Kidney capillary endothelial cell (primary cell): ENCODE data around the gene DTX3.
"Not testable (repeated sequence)": the region's sequence is repeated elsewhere in the genome, so short reads cannot be mapped to it uniquely, and the experiment has no call there.

Source experiments
- DNase-seq: peaks from one replicate; pipeline ENCODE4 v3.0.0-alpha.2; 2018; ENCODE audit warnings: low spot score

The DTX3 gene, protein sequence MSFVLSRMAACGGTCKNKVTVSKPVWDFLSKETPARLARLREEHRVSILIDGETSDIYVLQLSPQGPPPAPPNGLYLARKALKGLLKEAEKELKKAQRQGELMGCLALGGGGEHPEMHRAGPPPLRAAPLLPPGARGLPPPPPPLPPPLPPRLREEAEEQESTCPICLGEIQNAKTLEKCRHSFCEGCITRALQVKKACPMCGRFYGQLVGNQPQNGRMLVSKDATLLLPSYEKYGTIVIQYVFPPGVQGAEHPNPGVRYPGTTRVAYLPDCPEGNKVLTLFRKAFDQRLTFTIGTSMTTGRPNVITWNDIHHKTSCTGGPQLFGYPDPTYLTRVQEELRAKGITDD

DNA sequence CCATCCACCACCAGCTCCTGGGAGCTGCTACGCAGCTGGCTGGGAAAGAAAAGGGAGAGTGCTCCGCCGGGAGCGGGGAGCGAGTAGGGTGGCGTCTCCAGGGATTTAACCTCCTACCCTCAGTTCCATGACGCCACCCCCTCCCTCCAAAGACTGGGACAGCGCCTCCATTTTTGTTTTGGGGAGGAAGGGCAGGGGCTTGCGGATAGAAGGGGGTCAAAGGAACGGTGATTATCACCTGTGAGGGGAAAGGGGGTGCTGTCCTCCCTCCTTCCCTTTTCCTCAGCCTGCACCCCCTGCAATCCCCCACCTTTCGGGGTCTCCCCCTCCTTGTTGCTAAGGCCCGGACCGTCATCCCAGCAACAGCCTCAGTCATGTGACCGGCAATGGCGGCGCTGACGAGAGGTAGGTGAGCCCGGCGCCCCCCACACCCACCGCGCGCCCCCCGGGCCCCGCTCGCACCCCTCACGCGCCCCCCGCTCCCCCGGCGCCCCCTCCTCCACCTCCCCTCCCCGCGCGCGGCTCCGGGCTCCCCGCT lies at the start of gene DTX3:
Gene DTX3 (plus strand): TSS at position 371 of the 538 bp plus-strand sequence. CDS start 1,694 bp downstream, outside the sequence.
- no peak for DNase-seq

DNA sequence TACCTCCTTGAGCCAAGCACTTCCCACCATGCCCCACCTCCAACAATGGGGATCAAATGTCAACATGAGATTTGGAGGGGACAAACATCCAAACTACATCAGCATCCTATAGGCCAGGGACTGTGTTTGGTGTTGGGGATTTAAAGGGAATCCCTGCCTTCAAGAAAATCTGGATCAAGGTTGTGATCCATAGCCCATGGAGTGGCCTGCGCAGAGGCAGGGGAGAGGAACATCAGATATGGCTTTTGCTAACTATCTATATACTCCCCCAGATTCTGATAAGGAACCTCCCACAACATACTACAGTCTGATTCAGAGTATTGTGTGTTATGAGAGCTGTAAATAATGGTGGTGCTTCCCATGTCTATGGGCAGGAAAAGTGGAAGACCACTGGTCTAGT lies 49.7 kb upstream of the DTX3 start:
- no peak for DNase-seq

DNA sequence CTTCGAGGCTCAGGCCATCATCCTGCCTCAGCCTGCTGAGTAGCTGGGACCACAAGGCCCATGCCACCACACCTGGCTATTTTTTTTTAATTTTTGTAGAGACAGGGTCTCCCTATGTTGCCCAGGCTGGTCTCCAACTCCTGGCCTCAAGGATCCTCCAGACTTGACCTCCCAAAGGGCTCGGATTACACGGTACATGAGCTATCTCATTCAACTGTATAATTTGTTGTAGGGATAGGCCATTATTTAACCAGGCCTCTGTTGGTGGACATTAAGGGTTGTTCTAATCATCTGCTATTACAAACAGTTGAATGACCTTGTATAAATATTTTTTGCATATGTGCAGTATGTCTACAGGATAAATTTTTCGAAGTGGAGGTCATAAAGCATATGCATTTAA lies 45.8 kb upstream of the DTX3 start:
- no peak for DNase-seq

DNA sequence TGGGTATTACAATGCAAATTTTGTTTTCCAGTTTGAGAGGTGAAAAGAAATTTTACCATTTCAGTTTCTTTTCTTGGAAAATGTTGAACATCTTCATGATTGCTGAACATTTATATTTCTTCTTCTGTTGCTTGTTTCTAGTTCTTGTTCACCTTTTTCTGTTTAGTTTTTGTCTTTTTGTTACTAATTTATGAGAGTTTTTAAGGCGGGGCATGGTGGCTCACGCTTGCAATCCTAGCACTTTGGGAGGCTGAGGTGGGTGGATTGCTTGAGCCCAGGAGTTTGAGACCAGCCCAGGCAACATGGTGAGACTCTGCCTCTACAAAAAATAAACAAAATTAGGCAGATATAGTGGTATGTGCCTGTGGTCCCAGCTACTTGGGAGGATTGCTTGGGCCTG lies 44.1 kb upstream of the DTX3 start:
- no peak for DNase-seq

DNA sequence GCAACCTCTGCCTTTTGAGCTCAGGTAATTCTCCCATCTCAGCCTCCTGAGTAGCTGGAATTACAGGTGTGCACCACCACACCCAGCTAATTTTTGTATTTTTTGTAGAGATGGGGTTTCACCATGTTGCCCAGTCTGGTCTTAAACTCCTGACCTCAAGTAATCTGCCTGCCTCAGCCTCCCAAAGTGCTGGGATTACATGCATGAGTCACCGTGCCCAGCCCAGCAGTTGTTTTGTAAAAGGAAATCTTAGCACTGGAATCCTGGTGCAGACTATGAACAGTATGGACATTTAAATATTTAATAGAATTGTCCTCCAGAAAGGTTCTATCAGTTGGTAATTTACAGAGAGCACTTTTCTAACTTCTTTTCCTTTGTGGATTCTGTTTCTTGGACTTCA lies 43.5 kb upstream of the DTX3 start:
- DNase-seq, result not testable (repeated sequence)

DNA sequence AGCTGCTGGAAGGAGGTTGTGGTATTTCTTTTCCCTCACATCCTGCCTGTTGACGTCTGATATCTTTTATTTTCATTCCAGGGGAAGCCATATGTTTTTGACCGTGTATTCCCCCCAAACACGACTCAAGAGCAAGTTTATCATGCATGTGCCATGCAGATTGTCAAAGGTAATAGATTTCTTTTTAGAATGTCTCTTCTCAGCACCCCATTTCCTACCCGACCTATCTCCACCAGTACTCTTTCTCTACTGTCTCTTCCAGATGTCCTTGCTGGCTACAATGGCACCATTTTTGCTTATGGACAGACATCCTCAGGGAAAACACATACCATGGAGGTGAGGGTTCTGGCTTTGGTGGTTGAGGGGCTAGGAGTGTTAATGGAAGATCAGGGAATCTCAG lies 41.3 kb upstream of the DTX3 start:
- no peak for DNase-seq

DNA sequence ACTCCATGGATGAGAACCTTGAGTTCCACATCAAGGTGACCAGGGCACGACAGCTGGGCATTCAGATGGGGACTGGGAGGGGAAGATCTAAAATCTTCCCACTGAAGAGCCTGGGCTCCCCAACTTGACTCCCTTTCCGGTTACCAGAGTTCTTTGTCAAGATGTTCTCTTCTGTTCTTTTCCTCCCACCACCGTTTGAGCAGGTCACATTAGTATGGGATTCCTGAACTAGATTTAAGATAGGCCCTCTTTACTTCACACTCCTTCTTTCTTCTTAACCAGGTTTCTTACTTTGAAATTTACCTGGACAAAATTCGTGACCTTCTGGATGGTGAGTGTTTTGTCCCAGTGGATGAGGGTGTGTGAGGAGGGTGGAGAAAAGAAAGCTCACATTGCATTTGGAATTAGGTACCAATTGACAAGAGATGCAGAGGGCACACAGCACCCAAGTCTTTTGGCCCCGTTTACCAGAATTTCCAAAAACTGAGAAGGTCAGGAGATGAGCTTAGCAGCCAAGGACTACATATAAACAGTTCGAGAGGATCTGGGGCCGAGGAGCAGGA lies 40.4 kb upstream of the DTX3 start:
- DNase-seq, result no peak

DNA sequence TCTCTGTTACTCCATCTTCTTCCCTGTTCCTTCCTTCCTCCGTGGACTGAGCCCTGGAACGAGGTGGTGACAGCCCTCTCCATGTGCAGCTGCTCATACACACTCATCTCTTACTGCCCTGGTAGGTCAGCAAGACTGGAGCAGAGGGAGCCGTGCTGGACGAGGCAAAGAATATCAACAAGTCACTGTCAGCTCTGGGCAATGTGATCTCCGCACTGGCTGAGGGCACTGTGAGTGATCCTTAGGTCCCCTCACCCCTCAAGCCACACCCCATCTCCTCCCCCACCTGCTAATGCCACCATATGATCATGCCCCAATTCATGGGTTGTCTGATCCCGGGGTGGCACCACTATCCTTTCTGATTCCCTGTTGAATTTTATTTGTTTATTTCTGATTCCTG lies 35.8 kb upstream of the DTX3 start:
- no peak for DNase-seq

DNA sequence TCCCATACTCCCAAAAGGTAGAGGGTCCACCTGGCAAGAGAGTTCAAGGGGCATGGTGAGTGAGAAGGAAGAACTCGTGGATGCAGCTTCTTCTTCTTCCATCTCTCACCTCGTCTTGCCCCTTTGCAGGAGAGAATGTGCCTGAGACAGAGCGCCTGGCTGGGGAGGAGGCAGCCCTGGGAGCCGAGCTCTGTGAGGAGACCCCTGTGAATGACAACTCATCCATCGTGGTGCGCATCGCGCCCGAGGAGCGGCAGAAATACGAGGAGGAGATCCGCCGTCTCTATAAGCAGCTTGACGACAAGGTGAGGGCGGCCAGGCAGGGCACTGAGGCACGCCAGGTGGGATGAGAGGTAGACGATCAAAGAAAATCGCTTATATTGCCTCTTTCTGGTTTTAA lies 34.8 kb upstream of the DTX3 start:
- DNase-seq, result no peak

DNA sequence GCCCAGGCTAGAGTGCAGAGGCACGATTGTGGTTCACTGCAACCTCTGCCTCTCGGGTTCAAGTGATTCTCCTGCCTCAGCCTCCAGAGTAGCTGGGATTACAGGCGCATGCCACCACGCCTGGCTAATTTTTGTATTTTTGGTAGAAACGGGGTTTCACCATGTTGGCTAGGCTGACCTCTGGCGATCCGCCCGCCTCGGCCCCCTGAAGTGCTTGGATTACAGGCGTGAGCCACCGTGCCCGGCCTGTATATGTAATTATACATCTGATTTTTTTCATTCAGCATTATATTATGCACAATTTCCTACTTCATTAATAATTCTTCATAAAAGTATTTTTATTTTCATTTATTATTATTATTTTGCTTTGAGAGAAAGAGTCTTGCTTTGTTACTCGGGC lies 34.2 kb upstream of the DTX3 start:
- not testable (repeated sequence) for DNase-seq

DNA sequence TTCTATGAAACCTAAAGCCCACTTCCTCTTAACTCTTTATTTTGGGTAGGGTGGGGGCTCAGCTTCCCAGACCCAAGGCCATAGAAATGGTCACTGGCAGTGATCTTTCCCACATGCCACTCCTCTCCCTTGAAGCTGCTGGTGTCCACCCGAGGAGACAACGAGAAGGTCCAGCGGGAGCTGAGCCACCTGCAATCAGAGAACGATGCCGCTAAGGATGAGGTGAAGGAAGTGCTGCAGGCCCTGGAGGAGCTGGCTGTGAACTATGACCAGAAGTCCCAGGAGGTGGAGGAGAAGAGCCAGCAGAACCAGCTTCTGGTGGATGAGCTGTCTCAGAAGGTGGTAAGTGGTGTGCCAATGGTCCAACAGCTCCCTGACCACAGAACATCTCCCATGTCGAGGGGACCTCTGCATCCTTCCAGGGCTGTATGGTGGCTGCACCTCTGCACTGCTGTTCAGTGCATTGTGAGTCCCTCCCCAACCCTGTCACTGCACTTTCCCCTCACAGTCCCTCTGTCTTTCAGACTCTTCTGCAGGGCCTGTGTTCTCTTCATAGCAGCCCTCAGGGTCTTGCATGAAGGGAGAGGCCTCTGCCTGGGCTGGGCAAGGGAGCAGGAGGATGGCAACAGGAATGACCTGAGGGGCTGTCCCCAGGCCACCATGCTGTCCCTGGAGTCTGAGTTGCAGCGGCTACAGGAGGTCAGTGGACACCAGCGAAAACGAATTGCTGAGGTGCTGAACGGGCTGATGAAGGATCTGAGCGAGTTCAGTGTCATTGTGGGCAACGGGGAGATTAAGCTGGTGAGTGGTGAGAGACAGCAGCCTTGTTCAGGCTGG lies 32.5 kb upstream of the DTX3 start:
- no peak for DNase-seq

DNA sequence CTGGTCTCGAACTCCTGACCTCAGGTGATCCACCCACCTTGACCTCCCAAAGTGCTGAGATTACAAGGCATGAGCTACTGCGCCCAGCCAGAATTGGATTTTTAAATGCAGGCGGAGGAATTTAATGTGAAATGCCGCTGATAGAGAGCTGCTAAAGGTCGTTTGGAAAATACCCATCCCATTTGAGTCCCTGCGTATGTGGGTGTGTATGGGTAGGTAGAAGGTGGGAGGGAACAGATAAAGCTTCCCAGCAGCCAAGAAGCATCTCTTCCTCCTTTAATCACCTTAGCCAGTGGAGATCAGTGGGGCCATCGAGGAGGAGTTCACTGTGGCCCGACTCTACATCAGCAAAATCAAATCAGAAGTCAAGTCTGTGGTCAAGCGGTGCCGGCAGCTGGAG lies 29.8 kb upstream of the DTX3 start:
- no peak for DNase-seq

DNA sequence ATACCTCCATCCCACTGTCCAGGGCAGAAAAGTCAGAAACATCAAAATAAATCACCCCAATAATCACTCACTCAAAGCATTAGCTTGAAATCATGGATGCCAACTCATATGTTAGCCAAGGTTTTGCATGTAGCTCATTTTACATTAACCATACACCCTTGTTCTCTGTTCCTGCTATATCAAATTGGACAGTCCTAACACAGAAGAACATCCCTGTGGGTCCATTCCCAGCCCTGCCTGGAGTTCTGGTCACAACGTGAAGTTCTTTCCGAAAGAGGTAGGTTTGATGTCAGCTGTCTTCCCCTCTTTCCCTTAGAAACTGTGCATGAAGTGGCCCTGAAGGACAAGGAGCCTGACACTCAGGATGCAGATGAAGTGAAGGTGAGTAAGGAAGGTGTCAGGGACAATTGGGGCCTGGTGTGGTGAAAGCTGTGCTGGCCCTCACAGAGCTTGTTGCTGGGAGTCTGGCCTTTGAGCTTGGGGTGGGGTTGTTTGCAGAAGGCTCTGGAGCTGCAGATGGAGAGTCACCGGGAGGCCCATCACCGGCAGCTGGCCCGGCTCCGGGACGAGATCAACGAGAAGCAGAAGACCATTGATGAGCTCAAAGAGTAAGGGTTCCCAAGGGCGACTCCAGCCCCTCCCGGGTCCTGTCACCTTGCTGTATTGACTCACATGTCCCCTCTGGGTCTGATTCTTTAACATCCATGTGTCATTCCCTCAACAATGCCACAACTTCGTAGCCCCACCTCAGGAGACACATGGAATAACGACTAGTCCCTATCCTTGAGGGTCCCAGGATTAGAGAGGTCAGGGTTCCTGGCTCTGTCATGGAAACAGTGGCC lies 28.6 kb upstream of the DTX3 start:
- DNase-seq, result no peak

DNA sequence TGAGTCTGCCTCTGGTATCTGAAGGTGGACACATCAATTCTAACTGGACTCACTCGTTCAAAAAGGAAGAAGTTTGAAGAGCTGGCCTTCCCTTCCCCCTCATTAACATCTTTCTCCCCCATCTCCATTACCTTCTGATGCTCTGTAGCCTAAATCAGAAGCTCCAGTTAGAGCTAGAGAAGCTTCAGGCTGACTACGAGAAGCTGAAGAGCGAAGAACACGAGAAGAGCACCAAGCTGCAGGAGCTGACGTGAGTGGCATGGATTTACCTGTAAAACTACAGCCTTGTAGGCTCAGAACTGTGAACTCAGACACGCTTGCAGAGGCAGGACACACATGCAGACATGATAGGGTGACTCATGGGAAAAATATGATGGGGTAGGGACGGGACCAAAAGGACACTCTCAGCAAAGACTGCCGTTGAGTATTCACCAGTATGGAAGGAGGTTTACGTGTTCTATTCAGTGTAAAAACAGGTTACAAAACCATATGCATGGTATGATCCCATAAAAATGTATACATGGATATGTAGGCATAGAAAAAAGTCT lies 27.9 kb upstream of the DTX3 start:
- no peak for DNase-seq

DNA sequence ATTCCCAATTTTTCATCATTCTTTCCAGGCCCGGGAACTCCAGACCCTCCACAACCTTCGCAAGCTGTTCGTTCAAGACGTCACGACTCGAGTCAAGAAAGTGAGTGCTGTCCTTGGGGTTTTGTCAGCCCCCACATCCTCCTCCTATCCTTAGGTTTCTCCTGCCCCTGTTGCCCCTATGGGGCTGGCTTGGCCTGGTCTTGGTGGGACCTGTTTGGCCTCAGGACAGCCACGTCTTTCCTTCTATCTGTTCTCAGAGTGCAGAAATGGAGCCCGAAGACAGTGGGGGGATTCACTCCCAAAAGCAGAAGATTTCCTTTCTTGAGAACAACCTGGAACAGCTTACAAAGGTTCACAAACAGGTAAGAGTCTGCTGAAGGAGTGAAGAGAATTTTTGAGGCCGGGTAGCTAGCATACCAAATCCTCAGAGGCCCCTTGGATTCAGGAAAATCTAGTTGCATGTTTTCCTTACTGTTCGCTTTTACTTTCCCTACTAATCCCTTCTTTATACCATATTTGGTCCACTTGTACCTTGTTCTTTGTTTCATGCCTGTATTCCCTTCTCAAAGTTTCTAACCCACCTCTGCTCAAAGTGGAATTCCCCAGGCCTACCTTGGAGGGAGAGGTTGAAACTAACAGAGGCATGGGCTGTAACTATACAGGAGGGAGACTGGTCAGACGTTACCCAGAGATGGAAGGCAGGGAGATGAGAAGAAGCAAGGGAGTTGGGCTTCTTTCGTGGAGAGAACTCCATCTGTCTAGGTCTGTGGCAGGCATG lies 26.5 kb upstream of the DTX3 start:
- no peak for DNase-seq

DNA sequence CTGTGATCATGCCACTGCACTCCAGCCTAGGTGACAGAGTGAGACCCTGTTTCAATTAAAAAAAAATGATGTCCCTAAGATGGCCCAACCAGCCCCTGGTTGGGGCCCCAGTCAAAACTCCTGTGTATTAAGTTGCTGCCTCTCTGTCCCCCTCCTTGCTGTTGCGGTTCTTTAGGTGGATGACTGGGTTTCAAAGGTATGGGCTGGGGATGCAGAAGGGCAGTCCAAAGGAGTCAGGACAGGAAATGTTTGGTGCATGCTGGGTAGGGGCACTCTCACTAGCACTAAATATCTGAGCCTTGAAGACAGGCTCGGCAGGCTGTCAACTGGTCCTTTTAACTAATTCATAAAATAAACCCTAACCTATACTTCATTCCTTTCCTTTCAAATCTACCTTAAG lies 25.6 kb upstream of the DTX3 start:
- DNase-seq, result no peak

DNA sequence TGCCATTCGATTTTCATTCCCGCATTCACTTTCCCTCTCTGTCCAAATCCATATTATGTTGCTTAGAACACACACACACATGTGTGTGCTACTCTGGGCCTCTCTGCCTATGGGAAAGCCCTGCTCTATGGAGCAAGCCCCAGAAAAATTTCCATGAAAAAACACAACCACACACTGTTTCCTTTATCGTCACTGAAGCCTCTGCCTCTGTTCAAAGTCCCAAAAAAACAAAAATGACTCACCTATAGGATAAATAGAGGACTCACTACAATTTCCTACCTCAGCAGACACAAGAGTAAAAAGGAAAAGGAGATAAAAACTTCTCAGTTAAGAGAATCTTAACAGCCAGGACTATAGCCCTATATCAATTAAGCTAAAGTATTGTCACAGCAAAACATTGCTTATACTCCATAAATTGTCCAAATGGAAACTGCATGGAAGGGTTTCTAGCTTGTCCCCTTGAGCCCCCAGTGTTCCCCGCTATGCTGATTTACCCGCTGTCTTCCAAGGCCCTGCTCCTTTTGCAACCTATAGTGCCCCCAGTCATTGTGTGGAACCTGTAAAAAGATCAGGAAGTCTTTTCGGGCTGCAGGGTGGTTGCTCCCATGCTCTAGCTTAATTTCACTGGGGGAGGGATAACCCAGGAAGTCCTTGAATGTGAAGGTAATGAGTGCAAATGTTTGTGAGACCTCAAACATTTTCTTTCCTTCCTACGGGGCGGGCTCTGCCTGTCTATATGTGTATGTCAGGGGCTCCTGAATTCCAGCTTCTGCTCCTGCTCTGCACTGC lies 24.8 kb upstream of the DTX3 start:
- DNase-seq, result no peak

DNA sequence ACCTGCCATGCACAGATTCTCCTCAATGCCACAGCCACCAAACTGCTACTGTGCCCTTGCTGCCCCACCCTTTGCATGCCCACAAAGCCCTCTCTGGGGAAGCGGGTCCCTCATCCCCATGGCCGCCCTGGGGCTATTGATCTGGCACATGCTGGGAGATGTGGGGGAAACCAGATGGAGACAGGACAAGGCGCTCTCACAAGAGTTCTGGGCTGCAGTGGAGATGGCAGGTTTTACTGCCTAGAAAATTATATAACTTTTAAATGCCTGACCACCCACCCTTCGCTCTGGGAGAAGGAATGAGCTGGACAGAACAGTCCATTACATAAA lies 24.2 kb upstream of the DTX3 start:
- DNase-seq, result no peak

DNA sequence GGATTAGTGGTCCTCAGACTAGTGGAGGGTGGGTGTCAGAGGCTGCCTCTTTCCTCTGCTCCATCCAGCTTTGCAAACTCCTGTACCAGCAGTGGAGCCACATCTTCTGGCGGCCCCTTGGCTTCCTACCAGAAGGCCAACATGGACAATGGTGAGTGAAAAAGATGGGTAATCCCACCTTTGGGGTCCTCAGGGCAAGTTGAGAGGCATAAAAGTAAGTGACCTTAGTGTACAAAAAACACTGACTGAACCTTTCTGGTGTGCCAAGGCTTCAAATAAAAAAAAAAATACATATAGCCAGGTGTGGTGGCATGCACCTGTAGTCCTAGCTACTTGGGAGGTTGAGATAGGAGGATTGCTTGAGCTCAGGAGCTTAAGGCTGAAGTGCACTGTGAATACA lies 22.8 kb upstream of the DTX3 start:
- DNase-seq, result no peak

DNA sequence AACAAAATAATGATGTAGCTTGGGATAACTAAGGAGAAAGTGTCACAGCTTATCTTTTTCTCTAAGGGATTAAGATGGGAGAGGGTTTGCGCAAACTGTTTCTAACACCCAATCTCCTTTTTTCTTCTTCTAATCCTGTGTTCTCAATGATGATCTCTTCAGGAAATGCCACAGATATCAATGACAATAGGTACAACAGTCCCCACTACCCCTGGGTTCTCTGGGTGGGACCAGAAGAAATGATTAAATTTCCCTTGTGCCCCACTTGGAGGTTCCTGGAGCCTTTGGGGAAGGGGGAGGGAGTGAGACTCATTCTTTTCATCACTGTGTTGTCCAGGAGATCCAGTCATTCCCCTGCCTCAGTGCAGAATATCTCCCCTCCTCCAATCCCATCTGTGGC lies 22.2 kb upstream of the DTX3 start:
- no peak for DNase-seq
